Measurements from ENCODE around the gene SNORC.

DNA sequence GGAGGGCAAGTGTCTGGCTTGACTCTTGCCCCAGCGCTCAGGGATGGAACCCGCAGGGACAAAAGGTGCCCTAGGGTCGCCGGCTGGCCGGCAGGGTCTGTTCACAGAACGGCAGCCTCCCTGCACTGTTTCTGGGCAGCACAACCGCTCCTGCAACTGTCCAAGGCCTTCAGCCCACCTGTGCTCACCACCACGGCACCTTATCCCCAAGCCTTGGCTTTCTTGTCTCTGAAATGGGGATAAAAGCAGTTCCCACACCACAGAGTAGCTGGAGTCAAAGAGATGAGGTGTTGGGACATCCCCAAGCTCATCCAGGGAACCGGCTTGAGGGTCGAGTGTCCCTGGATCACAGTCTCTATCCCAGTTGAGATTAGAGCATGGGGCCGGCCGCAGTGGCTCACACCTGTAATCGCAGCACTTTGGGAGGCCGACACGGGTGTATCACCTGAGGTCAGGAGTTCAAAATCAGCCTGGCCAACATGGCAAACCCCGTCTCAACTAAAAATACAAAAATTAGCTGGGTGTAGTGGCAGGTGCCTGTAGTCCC, 4.7 kb downstream of the SNORC start:
- TF ChIP-seq, protein P1, sequence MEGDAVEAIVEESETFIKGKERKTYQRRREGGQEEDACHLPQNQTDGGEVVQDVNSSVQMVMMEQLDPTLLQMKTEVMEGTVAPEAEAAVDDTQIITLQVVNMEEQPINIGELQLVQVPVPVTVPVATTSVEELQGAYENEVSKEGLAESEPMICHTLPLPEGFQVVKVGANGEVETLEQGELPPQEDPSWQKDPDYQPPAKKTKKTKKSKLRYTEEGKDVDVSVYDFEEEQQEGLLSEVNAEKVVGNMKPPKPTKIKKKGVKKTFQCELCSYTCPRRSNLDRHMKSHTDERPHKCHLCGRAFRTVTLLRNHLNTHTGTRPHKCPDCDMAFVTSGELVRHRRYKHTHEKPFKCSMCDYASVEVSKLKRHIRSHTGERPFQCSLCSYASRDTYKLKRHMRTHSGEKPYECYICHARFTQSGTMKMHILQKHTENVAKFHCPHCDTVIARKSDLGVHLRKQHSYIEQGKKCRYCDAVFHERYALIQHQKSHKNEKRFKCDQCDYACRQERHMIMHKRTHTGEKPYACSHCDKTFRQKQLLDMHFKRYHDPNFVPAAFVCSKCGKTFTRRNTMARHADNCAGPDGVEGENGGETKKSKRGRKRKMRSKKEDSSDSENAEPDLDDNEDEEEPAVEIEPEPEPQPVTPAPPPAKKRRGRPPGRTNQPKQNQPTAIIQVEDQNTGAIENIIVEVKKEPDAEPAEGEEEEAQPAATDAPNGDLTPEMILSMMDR (optimal IDR thresholded peaks at IDR 0.05 in 1 of 3, IDR thresholded peaks at IDR 0.05 in 1 of 3, conservative IDR thresholded peaks at IDR 0.05 in 1 of 3; ENCODE audit: extremely low read depth in 1 of 3, insufficient read depth in 2 of 3, low read length in 3 of 3) = no peak
- TF ChIP-seq EZH2 (IDR thresholded peaks at IDR 0.05; ENCODE audit: low read length) = no peak
